ENCODE data around the gene GSC2.

Gene GSC2

DNA sequence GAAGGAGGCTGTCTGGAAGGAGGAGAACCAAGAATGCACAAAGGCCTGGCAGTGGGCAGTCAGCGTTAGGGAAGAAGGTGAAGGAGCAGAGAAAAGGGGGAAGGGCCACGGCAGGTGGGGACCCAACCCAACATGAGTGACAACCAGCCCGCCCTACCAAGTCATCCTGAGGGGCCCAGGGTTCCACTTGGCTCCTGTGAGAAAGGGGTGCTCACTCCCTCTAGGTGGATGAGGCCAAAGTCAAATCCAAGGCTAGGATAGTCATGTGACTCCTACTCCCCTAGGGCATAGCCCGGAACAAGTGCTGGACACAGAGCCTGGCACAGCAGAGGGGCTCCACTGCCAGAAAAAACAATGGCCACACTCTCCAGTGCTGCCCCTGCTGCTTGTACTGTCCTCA lies 25.7 kb downstream of the GSC2 start:
- TF ChIP-seq, protein P1, sequence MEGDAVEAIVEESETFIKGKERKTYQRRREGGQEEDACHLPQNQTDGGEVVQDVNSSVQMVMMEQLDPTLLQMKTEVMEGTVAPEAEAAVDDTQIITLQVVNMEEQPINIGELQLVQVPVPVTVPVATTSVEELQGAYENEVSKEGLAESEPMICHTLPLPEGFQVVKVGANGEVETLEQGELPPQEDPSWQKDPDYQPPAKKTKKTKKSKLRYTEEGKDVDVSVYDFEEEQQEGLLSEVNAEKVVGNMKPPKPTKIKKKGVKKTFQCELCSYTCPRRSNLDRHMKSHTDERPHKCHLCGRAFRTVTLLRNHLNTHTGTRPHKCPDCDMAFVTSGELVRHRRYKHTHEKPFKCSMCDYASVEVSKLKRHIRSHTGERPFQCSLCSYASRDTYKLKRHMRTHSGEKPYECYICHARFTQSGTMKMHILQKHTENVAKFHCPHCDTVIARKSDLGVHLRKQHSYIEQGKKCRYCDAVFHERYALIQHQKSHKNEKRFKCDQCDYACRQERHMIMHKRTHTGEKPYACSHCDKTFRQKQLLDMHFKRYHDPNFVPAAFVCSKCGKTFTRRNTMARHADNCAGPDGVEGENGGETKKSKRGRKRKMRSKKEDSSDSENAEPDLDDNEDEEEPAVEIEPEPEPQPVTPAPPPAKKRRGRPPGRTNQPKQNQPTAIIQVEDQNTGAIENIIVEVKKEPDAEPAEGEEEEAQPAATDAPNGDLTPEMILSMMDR (IDR thresholded peaks at IDR 0.05; ENCODE audit: extremely low read depth, missing control alignments) = no peak
- DNase-seq (ENCODE audit: low spot score) = no peak

DNA sequence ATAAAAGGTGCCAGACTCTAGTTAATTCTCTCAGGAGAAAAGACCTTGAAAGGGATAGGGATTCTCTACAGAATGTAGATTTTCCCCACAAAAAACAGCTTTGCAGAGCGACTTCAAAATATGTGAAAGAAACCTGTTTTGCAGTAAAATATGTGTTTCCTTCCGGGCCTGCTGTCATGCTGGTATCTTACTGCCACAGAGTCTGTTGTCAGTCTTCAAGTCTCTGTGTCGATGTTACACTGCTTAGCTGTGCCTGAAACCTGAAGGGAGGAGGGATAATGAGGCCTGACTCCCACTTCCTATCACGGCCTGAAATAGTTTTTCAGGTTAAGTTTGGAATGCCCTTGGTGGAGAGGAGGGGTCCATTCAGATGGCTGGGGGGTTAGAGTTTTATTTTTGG lies 26.2 kb downstream of the GSC2 start:
- TF ChIP-seq, protein P1 (IDR thresholded peaks at IDR 0.05; ENCODE audit: extremely low read depth, missing control alignments) = no peak
- DNase-seq (ENCODE audit: low spot score) = no peak

DNA sequence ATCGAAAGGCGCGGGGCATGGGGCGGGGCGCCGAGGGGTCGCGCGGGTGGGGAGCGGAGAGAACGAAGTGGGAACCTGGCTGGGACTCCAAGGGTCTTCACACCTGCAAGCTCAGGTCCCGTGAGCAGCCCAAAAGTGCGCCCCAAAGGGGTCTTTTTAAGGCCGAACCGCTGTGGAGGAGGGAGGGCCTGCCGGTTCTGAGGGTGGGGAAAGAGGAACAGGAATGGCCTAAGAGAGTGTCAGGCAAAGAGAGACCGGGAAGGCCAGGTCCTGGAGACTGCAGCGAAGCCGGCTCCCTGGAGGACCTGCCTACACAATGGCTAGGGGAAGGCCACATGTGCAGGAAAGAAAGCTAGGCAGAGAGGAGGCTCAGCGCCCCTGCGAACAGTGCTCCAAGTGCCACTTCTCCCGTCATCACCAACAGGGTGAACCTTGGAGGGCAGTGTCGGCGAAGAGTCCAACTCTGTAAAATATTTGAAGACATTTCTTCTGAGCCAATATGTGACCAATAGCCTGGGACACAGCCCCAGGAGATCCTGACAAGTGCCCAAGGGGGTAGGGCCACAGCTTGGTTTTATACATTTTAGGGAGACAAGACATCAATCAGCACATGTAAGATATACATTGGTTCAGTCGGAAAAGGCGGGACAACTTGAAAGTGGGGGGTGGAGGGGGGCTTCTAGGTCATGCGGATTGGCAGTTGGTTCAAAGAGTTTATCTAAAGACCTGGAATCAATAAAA lies 27.2 kb downstream of the GSC2 start:
- TF ChIP-seq, protein P1 (IDR thresholded peaks at IDR 0.05; ENCODE audit: extremely low read depth, missing control alignments) = no peak
- DNase-seq (ENCODE audit: low spot score) = no peak

DNA sequence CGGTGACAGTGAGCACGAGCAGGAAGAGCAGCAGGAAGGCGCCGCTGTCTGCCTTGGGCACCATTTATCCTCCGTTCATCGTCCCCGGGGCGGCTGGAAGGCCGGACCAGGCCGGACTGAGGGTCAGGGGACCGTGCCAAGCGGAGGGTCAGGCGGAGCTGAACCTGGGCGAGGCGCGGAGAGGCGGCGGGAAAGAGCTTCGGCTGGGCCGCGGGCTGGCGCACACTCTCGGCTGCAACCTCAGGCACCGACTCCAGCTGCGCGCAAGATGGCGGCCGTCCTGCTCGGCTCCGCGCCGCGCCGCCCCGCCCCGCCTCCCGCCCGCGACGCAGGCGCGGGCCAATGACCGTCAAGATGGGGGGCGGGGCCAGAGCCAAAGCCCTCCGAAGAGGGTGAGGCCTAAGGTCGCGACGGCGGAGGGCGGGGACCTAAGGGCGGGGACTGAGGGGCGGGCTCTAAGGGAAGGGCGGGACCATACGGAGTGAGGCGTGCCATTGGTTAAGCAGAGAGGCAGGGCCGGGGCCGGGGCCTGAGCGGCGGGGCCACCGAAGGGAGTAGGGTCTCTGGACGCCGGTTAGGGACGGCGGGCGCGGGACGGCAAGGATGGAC lies 27.8 kb downstream of the GSC2 start, which contains the start of gene DGCR2:
Gene DGCR2 (minus strand): TSS at position 270 of the 609 bp plus-strand sequence. CDS start 206 bp downstream, at position 64.
- peak; percentile 100 for DNase-seq (ENCODE audit: low spot score)
- TF ChIP-seq, protein P1 (IDR thresholded peaks at IDR 0.05; ENCODE audit: extremely low read depth, missing control alignments) = no peak

DNA sequence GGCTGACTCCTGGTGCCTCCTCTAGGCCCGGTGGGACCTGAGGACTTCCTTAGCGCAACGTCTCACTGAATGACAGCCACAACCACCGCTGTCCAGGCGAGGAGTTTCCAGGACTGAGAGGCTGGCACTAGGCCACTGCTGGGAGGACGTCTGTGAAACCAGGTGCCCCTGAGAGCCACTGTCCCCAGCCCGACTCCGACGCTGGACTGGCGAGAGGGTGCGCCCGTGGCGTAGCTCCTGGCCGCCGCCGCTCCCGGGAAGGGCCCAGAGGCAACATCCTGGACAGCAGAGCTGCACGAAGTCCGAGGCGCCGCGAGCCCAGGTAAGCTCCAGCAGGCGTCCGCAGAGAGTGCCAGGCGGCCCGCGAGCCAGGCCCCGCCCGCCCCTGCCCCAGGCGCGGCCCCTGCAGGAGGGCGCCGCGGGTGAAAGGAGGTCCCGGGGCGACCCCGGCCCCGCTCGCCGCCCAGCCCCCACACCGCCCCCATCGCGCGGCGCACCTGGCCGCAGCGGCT lies 28.4 kb downstream of the GSC2 start:
- peak; percentile 63 for DNase-seq (ENCODE audit: low spot score)
- TF ChIP-seq, protein P1 (IDR thresholded peaks at IDR 0.05; ENCODE audit: extremely low read depth, missing control alignments) = no peak

DNA sequence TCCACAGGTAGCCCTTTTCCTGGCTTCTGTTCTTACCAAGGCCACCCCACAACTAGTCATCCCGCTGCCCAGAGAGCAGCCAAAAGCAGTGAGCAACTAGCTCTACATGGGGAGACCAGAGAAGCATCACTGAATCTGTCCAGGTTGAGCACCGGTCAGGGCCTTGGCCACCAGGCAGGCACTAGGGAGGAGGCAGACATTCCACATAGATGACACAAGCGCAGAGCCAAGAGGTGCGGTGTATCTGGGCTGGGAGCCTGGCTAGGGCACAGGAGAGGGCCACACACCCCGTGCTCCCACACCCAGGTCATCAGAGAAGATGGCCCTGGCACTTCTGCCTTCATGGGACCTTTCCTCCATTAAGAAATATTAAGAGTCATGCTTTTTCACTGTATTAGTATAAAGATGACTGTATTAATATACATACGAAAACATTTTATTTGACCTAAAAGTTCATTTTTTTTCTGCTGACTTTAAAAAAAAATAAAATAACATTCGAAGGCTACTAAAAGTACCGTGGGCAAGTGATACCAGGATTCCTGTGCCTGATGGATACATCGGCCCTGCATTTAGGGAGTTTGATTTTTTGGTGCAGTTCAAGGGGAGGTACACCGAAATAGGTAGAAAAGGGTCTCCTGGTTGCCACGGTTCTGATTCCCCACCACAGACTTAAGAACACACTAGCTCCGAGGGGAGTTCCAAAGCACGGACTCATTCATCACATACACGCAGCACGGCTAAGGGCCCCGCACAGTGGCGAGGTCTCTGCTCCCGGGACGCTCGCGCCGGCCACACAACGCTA lies 29.1 kb downstream of the GSC2 start:
- TF ChIP-seq, protein P1 (IDR thresholded peaks at IDR 0.05; ENCODE audit: extremely low read depth, missing control alignments) = no peak
- DNase-seq (ENCODE audit: low spot score) = no peak
